GM23248 (cell line): ENCODE measurements around the gene GDPD3. TPM values are rescaled to one million over a fixed set of nuclear protein-coding genes. Genes with fewer than 3 reads are reported as not detected.
A peak's percentile ranks its signal among the peaks of the same experiment; 100 is the strongest.

Source experiments
- DNase-seq: peaks from one replicate; pipeline ENCODE4 v3.0.0-alpha.2; 2015
- H2AFZ ChIP-seq: fragments of 200-600 bp; sonication (generic); 2 replicates; pipeline ENCODE4 v1.6.1; 2016; ENCODE audit warnings: antibody characterized with exemption
- H3F3A ChIP-seq: fragments of 200-600 bp; sonication (generic); 2 replicates; pipeline ENCODE4 v1.6.1; 2016; ENCODE audit warnings: mild to moderate bottlenecking, antibody characterized with exemption, mixed run types; ENCODE audit not compliant: insufficient read depth
- H3K27ac ChIP-seq: fragments of 200-600 bp; sonication (generic); 2 replicates; pipeline ENCODE4 v1.5.1; 2016; ENCODE audit warnings: mild to moderate bottlenecking
- H3K27me3 ChIP-seq: fragments of 200-600 bp; sonication (generic); replicated peaks from 2 replicates; pipeline ENCODE4 v1.6.1; 2016; ENCODE audit warnings: mild to moderate bottlenecking; ENCODE audit not compliant: insufficient read depth
- H3K36me3 ChIP-seq: fragments of 200-600 bp; sonication (generic); 2 replicates; pipeline ENCODE4 v1.6.1; 2016; ENCODE audit warnings: low read depth, mild to moderate bottlenecking
- H3K4me1 ChIP-seq: fragments of 200-600 bp; sonication (generic); 2 replicates; pipeline ENCODE4 v1.6.1; 2016; ENCODE audit warnings: mild to moderate bottlenecking; ENCODE audit not compliant: insufficient read depth
- H3K4me2 ChIP-seq: fragments of 200-600 bp; sonication (generic); one replicate; pipeline ENCODE4 v1.6.1; 2016; ENCODE audit warnings: mild to moderate bottlenecking; ENCODE audit not compliant: unreplicated experiment
- H3K4me3 ChIP-seq: fragments of 200-600 bp; sonication (generic); 2 replicates; pipeline ENCODE4 v1.5.1; 2016; ENCODE audit warnings: mild to moderate bottlenecking
- H3K79me2 ChIP-seq: fragments of 200-600 bp; sonication (generic); 2 replicates; pipeline ENCODE4 v1.6.1; 2016; ENCODE audit warnings: mild to moderate bottlenecking; ENCODE audit not compliant: insufficient read depth
- H3K9ac ChIP-seq: fragments of 200-600 bp; sonication (generic); 2 replicates; pipeline ENCODE4 v1.6.1; 2016; ENCODE audit warnings: mild to moderate bottlenecking
- H3K9me2 ChIP-seq: fragments of 200-600 bp; sonication (generic); 2 replicates; pipeline ENCODE4 v1.6.1; 2016; ENCODE audit warnings: mixed run types, mild to moderate bottlenecking, moderate library complexity; ENCODE audit not compliant: insufficient read depth
- H3K9me3 ChIP-seq: fragments of 200-600 bp; sonication (generic); one replicate; pipeline ENCODE4 v1.6.1; 2017; ENCODE audit warnings: low read depth
- H4K20me1 ChIP-seq: fragments of 200-600 bp; sonication (generic); 2 replicates; pipeline ENCODE4 v1.6.0; 2016; ENCODE audit not compliant: insufficient read depth
- EZH2 ChIP-seq: fragments of 200-600 bp; sonication (generic); IDR thresholded peaks from 2 replicates; pipeline ENCODE4 v1.6.1; 2018; ENCODE audit warnings: antibody characterized with exemption, mild to moderate bottlenecking; ENCODE audit not compliant: insufficient read depth, poor library complexity, severe bottlenecking
- EZH2phosphoT487 ChIP-seq: fragments of 200-600 bp; sonication (generic); IDR thresholded peaks from 2 replicates; pipeline ENCODE4 v1.6.1; 2018; ENCODE audit warnings: antibody characterized with exemption, moderate library complexity, mild to moderate bottlenecking, low read depth; ENCODE audit not compliant: insufficient read depth
- WGBS, 2 experiments: methylation state at CpG; one replicate each; pipeline ENCODE4 v1.1.6; 2015 to 2017; ENCODE audit warnings: low lambda C conversion rate in 2 of 2, low coverage in 1 of 2; ENCODE audit errors: missing lambda C conversion rate in 2 of 2; 5-methylcytosine and 5-hydroxymethylcytosine counted together
- in situ Hi-C: fragments of 300-500 bp; cut with MboI; formaldehyde crosslinking; loops from 2 replicates; pipeline ENCODE4 v1.15.0; 2020
- polyA plus RNA-seq: library from polyadenylated mRNA; unstranded; fragments of >200 nt; fragmentation: Nextera tagmentation; extraction: Ambion mirVana; gene quantifications from 2 replicates; pipeline ENCODE4 v1.2.1, GENCODE V29; 2016
- total RNA-seq: library from RNA; depleted of rRNA; stranded (reverse); fragments of >200 nt; shearing (Covaris generic); gene quantifications from 2 replicates; pipeline ENCODE4 v1.2.3, GENCODE V29; 2014

GDPD3 gene
- total and polyA plus RNA-seq, 2 experiments from 2014 or later = 0.22 to 1.2 TPM

DNA sequence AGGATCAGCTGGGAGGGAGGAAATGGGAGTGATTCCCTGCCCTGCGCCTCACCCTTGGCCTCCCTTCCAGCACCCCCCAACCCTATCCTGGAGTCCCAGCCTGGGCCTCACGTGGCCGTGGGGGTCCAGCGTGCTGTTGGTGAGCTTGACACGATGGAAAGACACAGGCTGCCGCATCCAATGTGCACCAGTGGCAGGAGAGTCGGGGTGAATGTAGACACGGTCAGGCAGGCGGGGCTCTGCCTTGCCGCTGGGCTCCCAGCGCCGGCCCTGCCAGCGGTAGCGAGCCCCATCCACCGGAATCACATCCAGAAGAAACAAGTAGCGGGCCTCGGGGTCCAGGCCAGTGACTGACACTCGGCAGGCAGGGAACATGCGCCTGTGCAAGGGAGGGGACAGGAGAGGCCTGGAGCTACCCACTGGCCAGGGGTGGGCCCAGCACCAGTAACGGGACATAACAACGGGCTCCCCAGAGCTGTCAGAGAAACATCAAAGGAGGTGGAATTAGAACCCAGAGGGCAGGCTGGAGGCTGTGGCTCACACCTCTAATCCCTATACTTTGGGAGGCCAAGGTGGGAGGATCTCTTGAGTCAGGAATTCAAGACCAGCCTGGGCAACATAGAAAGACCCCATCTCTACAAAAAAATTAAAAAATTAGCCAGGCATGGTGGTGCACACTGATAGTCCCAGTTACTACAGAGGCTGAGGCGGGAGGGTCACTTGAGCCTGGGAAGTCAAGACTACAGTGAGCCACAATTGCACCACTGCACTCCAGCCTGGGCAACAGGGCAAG lies 24.3 kb downstream of the GDPD3 start:
- Histone ChIP-seq H3K9me3 (no peaks in the 10 kb centered on the region), H3K4me1 (peaks cover 18% of the 10 kb centered on the region), H3K27ac (peak overlapping the region; percentile 18), H4K20me1 (no peaks in the 10 kb centered on the region), H3F3A (peaks cover 53% of the 10 kb centered on the region), H3K4me3 (no peak overlapping the region), H2AFZ (no peak overlapping the region), H3K4me2 (no peak overlapping the region), H3K36me3 (no peaks in the 10 kb centered on the region), H3K27me3 (no peaks in the 10 kb centered on the region), H3K79me2 (peaks cover 4% of the 10 kb centered on the region), H3K9ac (no peak overlapping the region), H3K9me2 (no peaks in the 10 kb centered on the region)
- no peak for DNase-seq
- 82 to 84% methylated on average over 22 of the region's 22 CpGs for WGBS, 2 experiments
- TF ChIP-seq EZH2phosphoT487 = no peak
- TF ChIP-seq EZH2 = no peak
- in situ Hi-C loops = no loop called here

DNA sequence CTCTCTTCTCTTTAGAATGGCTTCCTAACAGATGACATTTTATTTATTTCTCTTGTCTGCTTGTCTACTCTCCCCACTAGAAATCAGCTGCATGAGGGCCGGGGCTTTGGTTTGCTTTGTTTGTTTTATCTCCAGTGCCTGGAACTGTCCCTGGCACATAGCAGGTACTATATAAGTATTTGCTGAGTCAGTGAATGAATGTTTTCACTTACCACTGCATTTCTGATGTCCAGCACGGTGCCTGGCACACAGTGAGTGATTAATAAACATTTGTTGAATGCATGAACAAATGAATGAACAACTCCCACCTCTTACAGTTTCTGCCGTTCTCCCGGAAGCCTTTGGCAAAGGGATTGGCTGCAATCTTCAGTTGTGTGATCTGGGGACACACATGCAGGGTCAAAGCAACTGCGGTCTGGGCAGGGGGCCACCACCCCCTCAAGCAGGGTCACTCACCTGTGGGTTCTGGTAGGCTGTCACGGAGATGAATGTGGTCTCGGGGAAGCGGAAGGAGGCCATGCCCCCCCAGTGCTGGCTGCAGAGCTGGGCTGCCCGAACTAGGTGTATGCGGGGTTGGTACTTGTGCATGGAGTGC lies 25.0 kb downstream of the GDPD3 start:
- H3K4me1 ChIP-seq = peaks cover 18% of the 10 kb centered on the region
- H3F3A ChIP-seq = peaks cover 49% of the 10 kb centered on the region
- H3K79me2 ChIP-seq = 0 out of 2 replicates have a peak, but pooled peaks cover under 1% of the 10 kb centered on the region
- H3K9me3 ChIP-seq = no peaks in the 10 kb centered on the region
- no peaks in the 10 kb centered on the region for H4K20me1 ChIP-seq
- H3K4me3 ChIP-seq = no peak overlapping the region
- 70 to 78% methylated on average over 10 of the region's 10 CpGs for WGBS, 2 experiments
- no peak overlapping the region for H2AFZ ChIP-seq
- no peaks in the 10 kb centered on the region for H3K27me3 ChIP-seq
- H3K9ac ChIP-seq = no peak overlapping the region
- peaks cover 3% of the 10 kb centered on the region; the same call in 1 of the 2 replicates for H3K36me3 ChIP-seq
- no peak overlapping the region for H3K4me2 ChIP-seq
- no peak overlapping the region for H3K27ac ChIP-seq
- no peaks in the 10 kb centered on the region for H3K9me2 ChIP-seq
- TF ChIP-seq EZH2 = no peak
- no peak for TF ChIP-seq EZH2phosphoT487
- in situ Hi-C loops = no loop called here
- DNase-seq = no peak

DNA sequence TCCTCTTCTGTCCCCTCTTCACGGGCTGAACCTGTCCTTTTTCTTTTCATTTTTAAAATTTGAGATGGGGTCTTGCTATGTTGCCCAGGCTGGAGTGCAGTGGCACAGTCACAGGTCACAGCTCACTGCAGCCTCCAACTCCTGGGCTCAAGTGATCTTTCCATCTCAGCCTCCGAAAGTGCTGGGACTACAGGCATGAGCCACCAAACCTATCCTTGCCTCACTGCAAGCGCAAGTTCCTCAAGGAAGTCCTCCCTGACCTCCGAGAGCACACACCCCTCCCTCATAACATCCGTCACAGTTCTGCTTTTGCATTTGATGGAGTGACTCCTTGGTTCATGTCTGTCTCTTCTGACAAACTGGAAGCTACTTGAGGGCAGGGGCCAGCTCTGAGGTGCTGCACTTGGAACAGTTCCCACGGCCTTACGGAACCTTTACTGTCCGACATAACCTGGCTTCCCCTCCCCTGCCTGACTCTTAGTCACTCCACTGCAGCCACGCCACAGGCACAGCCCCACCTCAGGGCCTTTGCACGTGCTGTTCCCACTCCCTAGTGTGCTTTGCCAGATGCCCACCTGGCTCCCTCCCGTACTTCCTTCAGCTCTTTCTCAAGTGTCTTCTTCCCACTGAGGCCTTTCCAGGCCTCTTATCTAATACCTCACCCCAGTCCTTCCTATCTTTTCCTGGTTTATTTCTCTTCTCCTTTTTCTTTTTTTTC lies 26.0 kb downstream of the GDPD3 start:
- Histone ChIP-seq H3K79me2 (peaks cover 10% of the 10 kb centered on the region), H3K9me3 (no peaks in the 10 kb centered on the region), H3K27ac (no peak overlapping the region), H2AFZ (no peak overlapping the region), H3K4me1 (peaks cover 18% of the 10 kb centered on the region), H3K27me3 (no peaks in the 10 kb centered on the region), H3K36me3 (peaks cover 5% of the 10 kb centered on the region; the same call in 1 of the 2 replicates), H3K9ac (no peak overlapping the region), H3K9me2 (no peaks in the 10 kb centered on the region), H3K4me3 (no peak overlapping the region), H3K4me2 (no peak overlapping the region), H4K20me1 (no peaks in the 10 kb centered on the region), H3F3A (peaks cover 40% of the 10 kb centered on the region)
- WGBS, 2 experiments = 83 to 86% methylated on average over 11 of the region's 11 CpGs
- in situ Hi-C loops = no loop called here
- no peak for TF ChIP-seq EZH2phosphoT487
- no peak for TF ChIP-seq EZH2
- no peak for DNase-seq

DNA sequence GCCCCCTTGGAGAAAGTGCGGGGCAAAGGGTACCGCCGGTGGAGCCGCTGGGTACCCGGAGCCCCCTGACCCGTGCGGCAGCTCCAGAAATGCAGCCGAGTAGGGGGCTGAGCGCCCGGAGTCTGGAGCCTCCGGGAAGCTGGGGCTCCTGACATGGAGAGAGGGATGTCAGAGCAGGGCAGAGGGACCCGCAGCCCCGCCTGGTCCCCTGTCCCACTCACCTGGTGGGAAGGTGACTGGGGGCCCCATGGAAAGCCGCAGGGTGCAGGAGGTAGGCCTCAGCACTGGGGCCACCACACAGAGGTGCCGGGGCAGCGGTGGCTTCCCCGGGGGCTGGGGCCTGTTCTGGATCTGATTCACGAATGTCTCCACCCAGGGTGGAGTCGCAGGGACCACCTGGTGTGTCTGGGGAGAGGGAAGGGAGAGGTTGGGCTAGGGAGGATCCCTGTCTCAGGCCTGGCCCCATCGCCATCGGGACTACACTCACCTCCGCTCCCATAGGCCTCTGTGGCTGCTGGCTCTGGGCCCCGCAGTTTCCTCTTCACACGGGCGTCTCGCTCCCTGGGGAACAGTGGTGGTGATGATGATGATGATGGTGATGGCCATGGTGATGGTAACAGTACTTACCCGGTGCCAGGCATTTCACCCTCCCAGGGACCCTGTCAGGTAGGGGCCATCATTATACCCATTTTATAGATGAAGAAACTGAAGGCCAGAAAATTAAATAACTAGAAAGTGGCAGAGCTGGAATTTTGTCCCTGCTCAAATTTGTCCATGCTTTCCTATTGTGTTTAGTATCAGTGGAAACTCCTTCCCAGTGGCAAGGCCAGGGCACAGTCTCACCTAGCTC lies 26.8 kb downstream of the GDPD3 start:
- H3K4me1 ChIP-seq = peaks cover 14% of the 10 kb centered on the region
- no peak overlapping the region for H2AFZ ChIP-seq
- in situ Hi-C loops = no loop called here
- no peak overlapping the region for H3K4me3 ChIP-seq
- no peaks in the 10 kb centered on the region for H3K9me2 ChIP-seq
- WGBS, 2 experiments = 71 to 72% methylated on average over 24 to 27 of the region's 27 CpGs
- no peak overlapping the region for H3K9ac ChIP-seq
- TF ChIP-seq EZH2 = no peak
- TF ChIP-seq EZH2phosphoT487 = no peak
- no peak overlapping the region for H3K4me2 ChIP-seq
- H3K27me3 ChIP-seq = no peaks in the 10 kb centered on the region
- peaks cover 40% of the 10 kb centered on the region for H3F3A ChIP-seq
- no peak for DNase-seq
- no peaks in the 10 kb centered on the region for H4K20me1 ChIP-seq
- peaks cover 5% of the 10 kb centered on the region; the same call in 1 of the 2 replicates for H3K36me3 ChIP-seq
- H3K79me2 ChIP-seq = peaks cover 19% of the 10 kb centered on the region
- no peak overlapping the region for H3K27ac ChIP-seq
- H3K9me3 ChIP-seq = no peaks in the 10 kb centered on the region
